ENCODE results near the gene COL8A1.

COL8A1 gene

DNA sequence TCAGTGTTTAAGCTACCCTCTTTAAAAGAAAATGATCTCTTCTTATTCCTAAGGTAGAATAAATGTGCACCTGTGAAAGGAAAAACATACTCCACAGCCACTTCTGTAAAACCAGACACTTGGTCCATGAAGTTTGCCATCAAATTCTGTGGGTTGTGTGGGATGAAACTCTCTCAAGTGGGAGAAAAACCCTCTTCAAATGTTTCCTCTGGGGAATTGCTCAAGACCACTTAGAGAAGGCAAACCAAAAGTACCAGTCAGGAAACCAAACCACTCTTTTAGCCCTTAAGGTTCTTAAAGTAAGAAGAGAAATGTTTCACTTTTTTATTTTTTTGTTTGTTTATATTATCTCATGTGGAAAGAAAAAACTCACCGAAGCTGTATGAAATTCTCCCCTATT is 1.2 kb downstream of the COL8A1 start:
- no peak for DNase-seq (ENCODE audit: low read depth)

DNA sequence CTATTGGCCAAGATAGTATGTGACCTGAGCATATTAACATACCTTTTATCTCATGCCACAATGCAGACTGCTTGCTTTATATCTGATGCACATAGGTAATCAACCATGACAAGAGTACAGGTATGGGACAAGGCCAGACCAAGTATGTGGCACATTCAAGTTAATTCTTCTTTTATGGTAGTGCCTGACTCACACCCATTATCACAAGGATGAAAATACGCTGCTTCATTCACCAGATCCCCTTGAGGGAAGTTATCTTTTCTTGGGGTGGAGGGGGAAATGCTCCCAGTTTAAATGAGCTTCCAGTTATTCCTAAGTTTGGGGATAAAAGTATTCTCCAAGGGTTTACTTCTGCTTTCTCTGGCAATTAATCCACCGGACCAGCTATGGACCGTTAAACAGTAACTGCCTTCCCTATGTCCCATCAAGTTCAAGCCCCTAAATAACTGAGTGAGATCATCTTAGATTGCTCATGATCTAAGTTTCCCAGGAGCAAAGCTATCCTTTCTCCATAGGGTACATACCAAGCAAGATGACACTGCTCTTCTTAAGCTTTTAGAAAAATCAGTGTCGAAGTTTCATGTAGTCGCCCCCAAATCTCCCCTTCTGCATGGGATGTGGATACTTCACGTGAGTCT is 1.9 kb downstream of the COL8A1 start:
- no peak for DNase-seq (ENCODE audit: low read depth)

DNA sequence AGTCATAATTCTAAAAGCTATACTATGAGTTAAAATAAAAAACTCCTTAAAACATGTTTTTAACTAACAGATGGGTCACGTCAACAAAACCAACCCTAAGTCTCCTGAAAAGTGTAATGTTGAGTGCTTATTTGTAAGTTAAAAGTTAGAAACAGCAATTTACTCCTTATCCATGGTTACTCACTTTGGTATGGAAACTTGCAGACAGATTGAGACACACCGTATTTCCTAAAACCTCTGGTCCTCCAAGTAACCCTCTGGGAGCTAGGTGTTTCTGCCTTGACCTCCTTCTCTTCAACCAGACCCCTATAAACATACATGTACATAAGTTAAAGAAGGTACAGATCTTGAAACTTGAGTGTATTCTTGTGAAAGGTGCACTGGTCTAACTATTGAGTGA is 3.1 kb downstream of the COL8A1 start:
- DNase-seq (ENCODE audit: low read depth) = no peak

DNA sequence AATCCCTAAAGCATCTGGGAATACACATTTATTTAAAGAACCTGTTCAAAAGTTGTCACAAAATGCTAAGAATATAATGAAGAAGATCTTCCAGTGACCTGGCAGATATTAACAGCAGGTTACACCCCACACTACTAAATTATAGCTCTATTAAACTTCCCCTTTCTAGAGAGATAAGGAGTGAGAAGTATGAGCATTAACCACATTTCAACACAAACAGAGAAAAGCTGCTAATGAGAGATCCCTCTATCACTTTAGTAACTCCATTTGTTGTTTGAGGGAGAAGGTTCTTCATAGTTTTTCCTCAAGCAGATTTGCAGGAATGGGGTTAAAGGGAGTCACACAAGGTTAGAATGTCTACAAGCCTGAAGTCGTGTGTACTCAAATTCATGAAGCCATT is 3.6 kb downstream of the COL8A1 start:
- DNase-seq (ENCODE audit: low read depth) = no peak

DNA sequence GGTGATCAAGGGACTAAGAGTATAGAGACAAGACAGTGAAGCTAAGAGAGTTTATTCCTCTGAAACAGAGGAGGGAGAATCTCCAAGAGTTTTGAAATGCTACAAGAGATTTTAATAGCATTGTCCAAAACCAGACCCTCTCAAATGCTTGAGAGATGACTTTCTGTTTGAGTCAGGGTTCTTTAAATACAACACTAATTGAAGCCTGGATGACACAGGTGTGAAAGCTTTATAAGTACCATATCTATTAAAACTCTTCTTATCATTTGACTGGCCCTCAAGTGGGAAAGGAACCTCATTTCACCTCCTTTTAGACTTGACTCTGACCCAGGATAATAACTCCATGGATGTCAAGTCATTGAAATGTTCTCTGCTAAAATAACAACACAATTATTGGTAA is 5.6 kb downstream of the COL8A1 start:
- DNase-seq (ENCODE audit: low read depth) = no peak

DNA sequence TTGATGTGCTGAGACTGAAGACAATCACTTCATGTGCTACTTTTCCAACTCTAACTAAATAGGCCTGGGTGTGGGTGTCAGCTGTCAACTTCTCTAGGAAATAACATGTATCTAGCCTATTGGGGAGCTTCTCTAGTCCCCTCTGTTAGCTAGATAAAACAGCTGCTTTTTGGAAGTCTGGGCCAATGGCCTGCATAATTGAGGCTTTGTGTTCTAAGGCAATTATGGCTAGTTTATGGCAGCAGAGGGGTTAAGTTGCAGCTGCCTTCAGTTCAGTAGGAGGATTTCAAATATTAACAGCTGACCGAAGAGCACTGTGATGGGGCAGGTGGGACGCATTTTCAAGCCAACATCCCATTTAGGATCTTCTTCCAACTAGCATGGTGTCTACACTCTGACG is 6.4 kb downstream of the COL8A1 start:
- no peak for DNase-seq (ENCODE audit: low read depth)

DNA sequence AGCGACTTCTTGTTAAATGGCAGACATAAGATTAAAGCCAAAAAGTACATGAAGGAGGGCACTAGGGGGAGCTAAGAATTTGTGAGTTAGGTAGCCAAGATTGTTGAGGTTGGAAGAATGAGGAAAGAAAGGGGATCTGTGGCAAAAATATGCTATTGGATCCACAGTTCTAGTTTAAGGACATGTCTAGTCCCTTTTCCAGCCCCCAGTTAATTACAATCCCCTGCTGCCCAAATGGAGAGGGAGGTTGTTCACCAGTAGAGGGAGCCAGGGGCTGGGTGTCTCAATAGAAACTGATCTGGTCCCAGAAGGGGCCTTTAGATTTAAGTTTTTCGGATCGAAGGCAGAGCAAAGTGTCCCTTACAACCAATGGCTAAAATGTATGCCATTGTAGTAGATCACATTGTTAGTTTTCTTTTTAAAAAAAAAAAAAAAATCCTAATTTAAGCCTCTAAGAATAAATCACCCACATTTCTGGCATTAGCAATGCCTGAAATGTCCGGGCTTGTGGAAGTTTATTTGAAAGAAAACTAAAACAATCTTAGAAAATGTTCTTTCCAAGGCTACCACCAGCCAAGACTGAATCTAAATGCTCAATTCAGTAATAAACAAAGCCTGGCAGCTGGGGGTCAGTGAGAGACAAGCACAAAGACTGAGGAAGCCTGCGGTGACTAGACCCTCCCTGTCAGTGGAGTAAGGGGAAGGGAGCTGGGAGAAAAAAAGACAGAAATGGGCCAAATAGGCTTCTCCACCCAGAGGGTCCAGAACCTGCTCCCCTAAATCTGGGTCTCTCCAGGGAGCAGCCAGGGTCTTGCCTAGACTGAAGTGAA is 7.1 kb downstream of the COL8A1 start:
- no peak for DNase-seq (ENCODE audit: low read depth)

DNA sequence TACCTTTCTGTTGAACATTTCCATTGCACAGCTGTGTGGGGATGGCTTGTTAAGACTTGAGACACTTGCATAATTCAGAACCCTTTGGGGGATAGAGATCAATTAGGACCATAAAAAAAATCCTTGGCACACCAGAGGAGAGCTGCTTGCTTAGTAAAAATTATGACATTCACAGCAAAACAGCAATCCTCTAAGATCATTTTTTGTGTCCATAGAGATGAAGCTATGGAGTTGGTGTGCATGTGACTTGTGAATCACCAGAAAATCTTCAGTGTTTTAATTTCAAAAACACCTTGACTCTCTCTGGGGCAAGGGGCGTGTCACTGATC is 7.7 kb downstream of the COL8A1 start:
- no peak for DNase-seq (ENCODE audit: low read depth)

DNA sequence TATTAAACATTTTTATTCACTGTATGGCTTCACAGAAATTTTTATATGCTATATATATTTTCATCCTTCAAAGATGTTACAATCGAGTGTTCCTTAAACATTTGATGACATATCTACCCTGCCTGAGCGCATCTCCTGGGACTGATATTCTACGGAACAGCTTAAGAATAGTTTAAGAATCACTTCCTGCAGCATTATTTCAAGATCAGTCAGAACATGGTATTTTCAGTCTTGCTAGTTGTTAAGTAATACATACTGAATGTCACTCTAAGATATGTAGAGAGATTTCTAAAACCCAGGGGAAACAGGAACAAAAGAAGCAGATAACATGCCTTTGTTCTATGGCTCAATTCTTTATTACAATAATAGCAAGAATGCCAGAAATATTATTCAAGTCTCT is 8.7 kb downstream of the COL8A1 start:
- DNase-seq (ENCODE audit: low read depth) = no peak

DNA sequence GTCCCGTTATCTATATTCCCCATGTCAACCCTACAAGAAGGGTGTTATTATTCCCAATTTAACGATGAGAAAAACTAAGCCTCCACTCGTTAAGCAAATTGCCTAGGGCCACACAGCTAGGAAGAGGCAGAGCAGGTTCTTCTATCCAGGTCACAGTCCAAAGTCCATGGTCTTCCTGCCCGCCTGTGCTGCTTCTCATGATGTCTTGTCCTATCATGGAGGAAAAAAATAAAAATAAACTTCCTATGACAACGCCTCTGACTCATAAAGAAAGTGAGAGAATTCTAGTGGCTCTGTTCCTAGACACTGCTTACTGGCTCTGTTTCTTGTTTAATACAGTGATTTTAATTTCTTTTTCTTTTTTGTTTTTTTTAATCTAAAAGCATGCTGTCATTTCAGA is 9.7 kb downstream of the COL8A1 start:
- no peak for DNase-seq (ENCODE audit: low read depth)

DNA sequence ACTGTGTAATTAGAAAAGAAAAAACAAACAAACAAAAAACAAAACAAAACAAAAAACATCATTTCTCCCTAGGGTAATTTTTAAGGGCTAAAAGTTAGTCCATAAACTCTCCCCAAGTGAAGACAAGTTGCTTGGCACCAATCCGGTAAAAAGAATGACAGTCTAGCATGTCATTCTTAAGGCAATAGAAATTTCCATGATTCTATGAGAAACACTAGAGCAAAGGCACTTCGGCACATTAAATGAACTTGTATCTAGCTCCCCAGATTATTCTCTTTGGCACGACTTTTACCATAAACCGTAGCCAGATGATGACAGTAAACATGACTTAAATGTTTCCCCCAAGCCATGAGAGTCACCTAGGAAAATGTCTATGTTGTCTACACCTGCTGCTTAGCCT is 10.1 kb downstream of the COL8A1 start:
- no peak for DNase-seq (ENCODE audit: low read depth)

DNA sequence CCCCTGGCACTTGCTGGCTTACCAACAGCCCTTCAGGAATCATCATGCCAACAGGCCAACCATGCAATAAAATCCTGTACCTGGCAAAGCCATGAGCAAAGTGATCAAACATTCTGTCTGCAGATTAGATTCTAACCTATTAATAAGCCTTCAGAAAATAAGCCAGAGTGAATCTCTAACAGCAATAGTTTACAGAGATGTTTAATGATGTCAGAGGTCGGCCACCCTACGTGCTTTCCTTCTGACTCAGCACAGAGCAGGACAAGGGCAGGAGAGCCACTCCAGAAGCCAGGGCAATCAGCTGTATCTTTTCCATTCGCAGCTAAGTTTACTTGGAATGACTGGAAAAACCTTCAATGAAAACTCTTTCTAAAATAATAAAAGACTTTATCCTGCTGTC is 13.1 kb downstream of the COL8A1 start:
- DNase-seq (ENCODE audit: low read depth) = no peak

DNA sequence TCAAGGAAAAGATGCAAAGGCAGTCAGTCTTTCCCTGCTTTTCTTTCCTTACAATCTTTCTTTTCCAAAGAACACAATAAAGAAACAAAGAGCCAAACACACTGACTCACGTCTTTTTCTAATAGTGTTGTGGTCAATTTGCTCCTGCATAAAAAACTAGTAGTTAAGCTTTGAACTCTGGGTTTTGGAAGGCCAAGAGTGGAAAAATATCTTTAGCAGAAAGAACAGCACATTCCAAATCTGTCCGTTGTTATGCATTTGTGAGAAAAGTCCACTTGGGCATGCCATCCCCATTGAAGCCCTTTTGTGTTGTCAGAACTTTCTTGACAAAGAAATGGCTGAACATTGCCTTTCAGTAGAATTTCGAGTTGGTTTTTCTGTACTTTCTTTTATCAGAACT is 18.2 kb downstream of the COL8A1 start:
- no peak for DNase-seq (ENCODE audit: low read depth)

DNA sequence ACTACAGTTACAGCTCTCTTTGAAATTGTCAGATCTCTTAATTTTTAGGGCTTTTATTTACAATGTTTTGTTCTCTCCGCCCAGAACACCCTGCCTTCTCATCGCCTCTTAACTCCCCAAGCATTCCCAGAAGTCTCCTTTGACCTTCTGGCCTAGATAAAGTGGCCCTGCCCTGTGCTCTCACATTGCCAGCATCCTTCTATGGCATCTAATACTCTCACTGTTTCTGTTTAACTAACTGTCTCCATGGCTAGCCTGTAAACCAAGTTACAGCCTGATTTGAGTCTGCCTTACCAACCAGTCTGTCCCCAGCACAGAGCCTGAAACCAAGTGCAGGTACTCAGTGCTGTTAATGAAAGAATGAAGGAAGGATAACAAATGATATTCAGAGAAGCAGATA is 19.9 kb downstream of the COL8A1 start:
- no peak for DNase-seq (ENCODE audit: low read depth)

DNA sequence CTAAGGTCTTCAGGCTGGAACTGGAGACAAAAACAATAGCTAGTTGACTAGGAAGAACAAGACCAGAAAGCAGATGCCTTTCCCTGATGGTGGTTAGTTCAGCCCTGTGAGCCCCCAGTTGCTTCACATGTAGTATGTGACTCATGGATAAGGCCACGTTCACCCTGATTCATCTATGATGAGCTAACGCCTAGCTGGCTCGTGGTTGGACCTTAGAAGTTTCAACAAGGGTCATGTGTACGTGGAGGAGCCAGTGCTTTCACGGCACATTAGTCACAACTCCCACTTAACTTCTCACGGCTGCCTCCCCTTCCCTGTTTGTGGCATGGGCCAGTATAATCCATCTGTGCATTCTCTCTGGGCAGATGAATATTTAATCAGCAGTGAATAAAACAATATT is 20.6 kb downstream of the COL8A1 start:
- no peak for DNase-seq (ENCODE audit: low read depth)

DNA sequence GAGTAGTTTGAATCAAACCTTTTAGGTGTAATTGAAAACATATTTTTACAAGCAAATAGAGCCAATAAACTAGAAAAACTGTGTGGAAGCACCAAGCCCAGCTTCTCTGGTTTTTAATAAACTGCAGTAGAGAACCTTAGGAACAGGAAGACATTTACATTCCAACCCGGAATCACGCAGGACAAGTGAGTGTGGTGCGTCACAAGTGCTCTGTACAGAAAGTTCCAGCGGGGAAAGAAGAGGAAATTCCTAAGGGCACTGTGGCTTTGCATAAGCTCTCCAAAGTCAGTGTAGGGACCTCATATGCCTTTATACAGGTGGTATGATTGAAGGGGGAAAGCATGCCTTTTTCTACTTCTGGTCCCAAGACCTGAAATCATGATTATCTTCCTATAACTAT is 21.6 kb downstream of the COL8A1 start:
- no peak for DNase-seq (ENCODE audit: low read depth)

DNA sequence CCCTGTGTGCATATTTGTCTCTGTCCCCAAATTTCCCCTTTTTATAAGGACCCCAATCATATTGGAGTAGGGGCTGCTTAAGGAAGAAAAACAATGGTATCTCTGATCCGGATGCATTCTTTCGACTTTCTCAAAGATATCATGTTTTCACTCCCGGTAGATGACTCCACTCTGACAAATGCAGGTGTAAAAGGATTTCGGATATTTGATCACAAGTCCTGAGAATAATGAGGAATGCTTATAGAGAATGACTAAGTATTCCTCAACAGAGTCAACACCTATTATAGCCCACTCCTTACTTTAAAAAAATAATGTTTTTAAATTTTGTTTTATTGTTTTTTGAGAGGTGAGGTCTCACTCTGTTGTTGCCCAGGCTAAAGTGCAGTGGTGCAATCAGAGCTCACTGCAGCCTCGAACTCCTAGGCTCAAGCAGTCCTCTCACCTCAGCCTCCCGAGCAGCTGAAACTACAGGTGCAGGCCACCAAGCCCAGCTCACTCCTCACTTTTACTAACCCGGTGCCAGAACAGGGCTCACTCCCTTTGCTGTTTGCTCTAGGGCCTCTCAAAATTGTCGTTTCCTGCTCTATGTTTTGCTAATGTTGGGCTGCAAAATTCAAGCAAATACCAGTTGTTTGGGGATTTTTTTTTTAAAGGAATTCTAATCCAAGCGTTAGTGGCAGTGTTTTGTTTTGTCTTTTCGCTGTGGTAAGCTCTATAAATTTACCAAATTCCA is 24.6 kb downstream of the COL8A1 start:
- DNase-seq (ENCODE audit: low read depth) = no peak

DNA sequence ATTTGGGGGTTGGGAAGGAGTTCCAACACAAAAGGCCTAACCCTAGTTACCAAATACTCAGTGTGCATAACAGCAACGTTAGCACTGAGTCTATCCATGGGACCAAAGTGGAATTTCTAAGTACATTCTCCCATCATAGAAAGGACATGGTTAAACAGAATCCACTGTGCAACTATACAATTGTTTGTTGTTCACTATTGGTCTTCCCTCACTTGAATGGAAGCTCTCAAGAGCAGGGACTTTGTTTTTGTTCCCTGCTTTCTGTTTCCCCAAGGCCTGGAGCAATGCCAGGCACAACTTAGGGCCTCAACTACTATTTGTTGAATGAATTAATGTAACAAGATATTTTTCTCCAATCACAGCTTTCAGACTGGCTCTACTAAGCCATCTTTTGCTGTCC is 25.6 kb downstream of the COL8A1 start:
- no peak for DNase-seq (ENCODE audit: low read depth)

DNA sequence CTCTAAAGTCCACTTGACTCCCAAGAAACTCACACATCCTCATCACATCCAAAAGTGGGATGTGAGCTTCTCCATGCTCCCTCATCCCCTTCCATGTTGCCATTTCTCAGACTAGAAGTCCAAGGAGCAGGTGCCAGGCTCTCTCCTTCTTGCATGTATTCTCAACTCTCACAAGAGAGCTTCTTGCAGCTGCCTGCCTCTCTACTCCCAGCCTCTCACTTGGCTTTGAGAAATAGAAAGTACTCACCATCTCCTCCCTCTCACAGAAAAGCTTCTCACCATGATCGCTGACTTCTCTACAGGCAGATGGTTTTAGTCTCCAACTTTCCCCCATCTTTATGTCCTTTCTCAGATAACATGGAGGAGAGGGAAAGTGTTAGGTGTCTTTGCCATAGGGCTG is 26.6 kb downstream of the COL8A1 start:
- no peak for DNase-seq (ENCODE audit: low read depth)

DNA sequence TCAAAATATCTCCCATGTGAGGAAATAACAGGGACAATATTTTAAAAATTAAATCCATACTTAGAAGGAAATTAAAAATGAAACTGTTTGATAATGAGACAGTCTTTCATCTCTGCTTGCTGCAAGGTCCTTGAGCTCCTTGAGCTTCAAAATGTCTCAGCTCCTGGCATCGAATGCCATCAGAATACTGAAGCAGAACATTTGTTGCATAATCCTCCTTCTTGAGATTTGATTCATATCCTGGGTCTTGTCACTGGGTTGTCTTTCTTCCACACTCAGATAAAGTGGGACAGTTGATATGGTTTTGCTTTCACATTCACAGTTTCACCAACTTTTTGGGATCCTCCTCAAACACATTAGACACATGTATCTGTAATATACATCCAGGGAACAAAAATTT is 27.8 kb downstream of the COL8A1 start:
- no peak for DNase-seq (ENCODE audit: low read depth)

DNA sequence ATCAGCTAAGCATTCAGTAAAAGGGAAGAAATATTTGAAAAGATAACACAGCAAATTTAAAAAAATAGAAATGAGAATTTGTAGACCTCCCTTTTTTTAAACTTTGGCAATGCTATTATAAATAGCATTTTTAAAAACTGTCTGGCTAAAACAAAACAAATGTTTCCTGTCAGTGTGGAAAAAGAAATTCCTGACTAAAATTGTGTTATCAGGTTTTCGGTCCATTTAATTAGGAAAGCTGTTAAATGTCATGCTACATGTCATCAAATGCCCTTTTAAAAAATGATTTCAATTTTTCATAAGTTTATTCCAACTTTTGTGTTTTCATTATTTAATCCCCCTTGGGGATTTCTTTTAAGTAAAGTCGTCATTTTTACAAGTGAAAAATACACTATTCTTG is 29.6 kb downstream of the COL8A1 start:
- DNase-seq (ENCODE audit: low read depth) = no peak

DNA sequence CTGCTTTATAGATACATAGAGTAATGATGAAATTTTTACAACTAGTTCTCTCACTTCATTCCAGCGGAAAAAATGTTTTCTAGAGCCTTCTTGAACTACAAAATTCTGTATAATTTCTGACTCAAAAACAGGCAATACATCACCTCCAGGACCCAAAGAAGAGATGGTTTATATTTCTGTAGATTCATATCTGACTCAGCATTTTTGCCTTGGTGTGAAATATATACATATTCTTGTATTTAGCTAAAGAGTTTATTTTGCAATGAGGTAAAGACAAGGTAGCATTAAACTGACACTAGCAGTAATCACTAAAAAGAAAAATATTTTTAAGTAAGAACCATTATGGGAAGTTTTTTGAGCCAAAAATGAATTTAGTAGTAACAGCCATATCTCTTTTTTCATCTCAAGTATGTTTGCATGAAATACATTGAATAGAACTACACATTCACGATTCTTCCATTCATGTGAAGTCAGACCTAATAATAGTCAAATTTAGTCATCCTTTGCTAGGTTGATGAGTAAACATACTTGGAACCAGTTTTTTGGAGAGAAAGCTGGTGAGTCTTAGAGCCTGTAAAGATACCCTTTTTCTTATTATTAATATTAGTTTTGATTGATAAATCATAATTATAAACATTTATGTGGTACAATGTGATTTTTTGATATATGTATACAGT is 31.6 kb downstream of the COL8A1 start:
- no peak for DNase-seq (ENCODE audit: low read depth)

DNA sequence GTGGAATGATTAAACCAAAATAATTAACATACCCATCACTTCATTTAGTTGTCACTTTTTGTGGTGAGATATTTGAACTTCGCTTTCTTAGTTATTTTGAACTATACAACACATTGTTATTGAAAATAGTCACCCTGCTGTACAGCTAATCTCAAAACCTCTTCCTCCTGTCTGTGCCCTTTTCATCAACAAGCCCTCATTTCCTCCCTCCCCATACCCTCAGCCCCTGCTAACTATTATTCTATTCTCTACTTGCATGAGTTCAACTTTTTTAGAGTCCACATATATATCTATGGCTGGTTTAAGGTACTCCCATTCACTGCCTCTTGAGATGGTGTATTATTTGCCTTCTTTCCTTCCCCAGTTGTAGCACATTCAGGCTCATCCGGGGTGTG is 32.2 kb downstream of the COL8A1 start:
- no peak for DNase-seq (ENCODE audit: low read depth)
